ENCODE measurements around the gene RNU5B-1. TPM values are rescaled to one million over a fixed set of nuclear protein-coding genes. Genes with fewer than 3 reads are reported as not detected.

The RNU5B-1 gene
- total and polyA plus RNA-seq, 2 experiments from 2014 or later = not detected

DNA sequence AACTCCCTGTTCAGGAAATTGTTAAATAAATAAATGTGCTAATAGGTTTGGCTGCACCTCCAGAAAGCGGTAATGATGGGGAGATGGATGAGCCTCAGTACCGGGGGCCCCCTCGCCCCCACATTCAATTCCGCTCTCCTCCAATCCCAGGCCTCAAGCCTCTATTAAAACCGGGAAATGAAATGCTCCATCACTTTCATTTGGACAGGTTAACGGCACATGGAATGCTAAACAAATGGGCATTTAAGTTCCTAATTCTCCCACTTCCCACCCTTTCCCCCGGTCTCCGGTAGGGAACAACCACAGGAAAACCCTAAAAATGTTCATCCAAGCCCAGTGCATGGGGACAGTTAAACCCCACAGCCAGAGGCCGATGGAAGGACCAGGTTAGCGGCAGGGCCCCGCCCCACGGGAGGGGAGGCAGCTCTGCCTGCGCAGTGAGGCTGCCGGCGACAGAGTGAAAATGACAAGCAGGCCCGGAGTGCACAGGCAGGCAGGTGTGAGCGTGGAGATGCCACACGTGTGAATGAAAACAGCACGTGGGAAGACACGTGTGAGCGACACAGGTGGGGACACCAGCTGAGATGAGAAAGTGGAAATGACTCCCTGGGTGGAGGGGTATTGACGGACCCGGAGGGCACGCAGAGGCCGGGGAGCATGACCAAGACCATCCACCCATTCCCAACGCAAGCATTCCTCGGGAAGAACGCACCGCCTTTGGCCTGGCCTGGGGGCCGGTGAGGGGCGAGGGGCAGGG is 28.1 kb downstream of the RNU5B-1 start:
- Histone ChIP-seq H3K9ac (no peak overlapping the region), H4K20me1 (ENCODE audit: insufficient read depth) (no peaks in the 10 kb centered on the region), H3K4me2 (ENCODE audit: unreplicated experiment) (no peak overlapping the region), H3K79me2 (ENCODE audit: insufficient read depth) (no peaks in the 10 kb centered on the region), H3K9me2 (ENCODE audit: insufficient read depth) (no peaks in the 10 kb centered on the region), H3K9me3 (ENCODE audit: low read depth) (no peaks in the 10 kb centered on the region), H3K4me1 (ENCODE audit: insufficient read depth) (no peaks in the 10 kb centered on the region), H2AFZ (no peak overlapping the region), H3K36me3 (ENCODE audit: low read depth) (no peaks in the 10 kb centered on the region), H3K27me3 (replicated peaks; ENCODE audit: insufficient read depth) (peaks cover 12% of the 10 kb centered on the region), H3K4me3 (no peak overlapping the region), H3F3A (ENCODE audit: insufficient read depth) (no peaks in the 10 kb centered on the region), H3K27ac (no peak overlapping the region)
- WGBS, 2 experiments (ENCODE audit: low coverage in 1 of 2, low lambda C conversion rate in 2 of 2, missing lambda C conversion rate in 2 of 2) = 68 to 69% methylated on average over 30 to 31 of the region's 31 CpGs
- in situ Hi-C loops (cut with MboI) = no loop called here
- DNase-seq = no peak
- no peak for TF ChIP-seq EZH2 (IDR thresholded peaks at IDR 0.05; ENCODE audit: insufficient read depth, poor library complexity, severe bottlenecking)
- no peak for TF ChIP-seq EZH2phosphoT487 (IDR thresholded peaks at IDR 0.05; ENCODE audit: insufficient read depth, low read depth)

GRCh38 chr15:65333148-65333820 is 28.8 kb downstream of the RNU5B-1 start:
- H3K4me1 ChIP-seq (ENCODE audit: insufficient read depth) = no peaks in the 10 kb centered on the region
- H3K4me2 ChIP-seq (ENCODE audit: unreplicated experiment) = no peak overlapping the region
- TF ChIP-seq EZH2phosphoT487 (IDR thresholded peaks at IDR 0.05; ENCODE audit: insufficient read depth, low read depth) (no peak), EZH2 (IDR thresholded peaks at IDR 0.05; ENCODE audit: insufficient read depth, poor library complexity, severe bottlenecking) (no peak)
- in situ Hi-C loops (cut with MboI) = no loop called here
- no peak overlapping the region for H2AFZ ChIP-seq
- no peaks in the 10 kb centered on the region for H3K36me3 ChIP-seq (ENCODE audit: low read depth)
- WGBS, 2 experiments (ENCODE audit: low coverage in 1 of 2, low lambda C conversion rate in 2 of 2, missing lambda C conversion rate in 2 of 2) = 66 to 71% methylated on average over 14 to 15 of the region's 16 CpGs
- peaks cover 20% of the 10 kb centered on the region for H3K27me3 ChIP-seq (replicated peaks; ENCODE audit: insufficient read depth)
- H3K9me2 ChIP-seq (ENCODE audit: insufficient read depth) = no peaks in the 10 kb centered on the region
- H3K79me2 ChIP-seq (ENCODE audit: insufficient read depth) = no peaks in the 10 kb centered on the region
- H3K9ac ChIP-seq = no peak overlapping the region
- H3K27ac ChIP-seq = no peak overlapping the region
- H4K20me1 ChIP-seq (ENCODE audit: insufficient read depth) = no peaks in the 10 kb centered on the region
- no peaks in the 10 kb centered on the region for H3K9me3 ChIP-seq (ENCODE audit: low read depth)
- no peaks in the 10 kb centered on the region for H3F3A ChIP-seq (ENCODE audit: insufficient read depth)
- H3K4me3 ChIP-seq = no peak overlapping the region
- no peak for DNase-seq

GRCh38 chr15:65333856-65334255 is 29.4 kb downstream of the RNU5B-1 start:
- no peaks in the 10 kb centered on the region for H3K9me3 ChIP-seq (ENCODE audit: low read depth)
- H3K4me1 ChIP-seq (ENCODE audit: insufficient read depth) = no peaks in the 10 kb centered on the region
- no peak overlapping the region for H2AFZ ChIP-seq
- H3K4me3 ChIP-seq = no peak overlapping the region
- H3K27ac ChIP-seq = no peak overlapping the region
- in situ Hi-C loops (cut with MboI) = no loop called here
- no peaks in the 10 kb centered on the region for H3K9me2 ChIP-seq (ENCODE audit: insufficient read depth)
- no peaks in the 10 kb centered on the region for H3K36me3 ChIP-seq (ENCODE audit: low read depth)
- peaks cover 21% of the 10 kb centered on the region for H3K27me3 ChIP-seq (replicated peaks; ENCODE audit: insufficient read depth)
- H3K9ac ChIP-seq = no peak overlapping the region
- H4K20me1 ChIP-seq (ENCODE audit: insufficient read depth) = no peaks in the 10 kb centered on the region
- TF ChIP-seq EZH2 (IDR thresholded peaks at IDR 0.05; ENCODE audit: insufficient read depth, poor library complexity, severe bottlenecking) (no peak), EZH2phosphoT487 (IDR thresholded peaks at IDR 0.05; ENCODE audit: insufficient read depth, low read depth) (no peak)
- H3K4me2 ChIP-seq (ENCODE audit: unreplicated experiment) = no peak overlapping the region
- no peak for DNase-seq
- no peaks in the 10 kb centered on the region for H3K79me2 ChIP-seq (ENCODE audit: insufficient read depth)
- 62 to 68% methylated on average over 5 of the region's 5 CpGs for WGBS, 2 experiments (ENCODE audit: low coverage in 1 of 2, low lambda C conversion rate in 2 of 2, missing lambda C conversion rate in 2 of 2)
- no peaks in the 10 kb centered on the region for H3F3A ChIP-seq (ENCODE audit: insufficient read depth)

DNA sequence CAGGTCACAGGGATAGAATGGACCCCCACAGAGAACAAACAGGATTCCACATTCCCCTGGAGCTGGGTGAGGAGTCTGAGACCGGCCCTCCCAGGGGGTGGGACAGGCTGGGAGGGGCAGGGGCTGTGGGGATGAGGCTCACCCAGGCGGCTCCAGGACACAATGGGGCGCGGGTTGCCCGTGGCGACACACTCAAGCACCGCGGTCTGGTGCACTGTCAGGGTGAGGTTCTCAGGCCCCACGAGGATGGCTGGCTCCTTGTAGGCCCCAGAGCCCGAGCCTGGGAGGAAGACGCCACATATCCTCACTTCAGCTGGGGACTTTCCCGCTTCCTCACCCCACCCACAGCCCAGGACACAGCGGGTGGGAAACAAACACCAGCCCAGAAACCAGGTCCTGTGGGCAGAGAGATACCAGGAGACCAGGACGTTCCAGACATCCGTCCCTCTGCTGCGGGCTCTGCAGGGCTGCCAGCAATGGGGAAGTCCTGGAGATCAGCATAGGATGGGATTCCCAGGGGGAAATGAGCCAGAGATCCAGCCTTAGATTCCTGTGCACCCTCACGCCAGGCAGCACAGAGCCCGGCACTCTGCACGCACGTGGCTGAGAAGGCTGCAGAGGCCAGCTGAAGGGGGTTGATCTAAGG is 30.2 kb downstream of the RNU5B-1 start:
- Histone ChIP-seq H3F3A (ENCODE audit: insufficient read depth) (no peaks in the 10 kb centered on the region), H3K4me3 (no peak overlapping the region), H3K9ac (no peak overlapping the region), H4K20me1 (ENCODE audit: insufficient read depth) (no peaks in the 10 kb centered on the region), H3K9me3 (ENCODE audit: low read depth) (no peaks in the 10 kb centered on the region), H3K36me3 (ENCODE audit: low read depth) (no peaks in the 10 kb centered on the region), H3K4me1 (ENCODE audit: insufficient read depth) (no peaks in the 10 kb centered on the region), H3K27ac (no peak overlapping the region), H2AFZ (no peak overlapping the region), H3K4me2 (ENCODE audit: unreplicated experiment) (no peak overlapping the region), H3K27me3 (replicated peaks; ENCODE audit: insufficient read depth) (peaks cover 21% of the 10 kb centered on the region), H3K79me2 (ENCODE audit: insufficient read depth) (no peaks in the 10 kb centered on the region), H3K9me2 (ENCODE audit: insufficient read depth) (no peaks in the 10 kb centered on the region)
- WGBS, 2 experiments (ENCODE audit: low coverage in 1 of 2, low lambda C conversion rate in 2 of 2, missing lambda C conversion rate in 2 of 2) = 62 to 65% methylated on average over 13 to 20 of the region's 20 CpGs
- TF ChIP-seq EZH2 (IDR thresholded peaks at IDR 0.05; ENCODE audit: insufficient read depth, poor library complexity, severe bottlenecking) (no peak), EZH2phosphoT487 (IDR thresholded peaks at IDR 0.05; ENCODE audit: insufficient read depth, low read depth) (no peak)
- in situ Hi-C loops (cut with MboI) = no loop called here
- no peak for DNase-seq
